ENCODE data around the gene PSMC5.
A peak's percentile ranks its signal among the peaks of the same experiment; 100 is the strongest.
"Not testable (repeated sequence)": the region's sequence is repeated elsewhere in the genome, so short reads cannot be mapped to it uniquely, and the experiment has no call there.

PSMC5 gene

GRCh38 chr17:63827002-63827800 lies at the start of gene PSMC5, which contains the start of gene FTSJ3:
Gene PSMC5 (plus strand): TSS chr17:63827431. CDS start chr17:63827491, 60 bp downstream.
Gene FTSJ3 (minus strand): TSS chr17:63827663. CDS start chr17:63826902, 761 bp downstream.
- DNase-seq (ENCODE audit: low spot score), result peak; percentile 95

GRCh38 chr17:63780507-63780906 lies 46.7 kb upstream of the PSMC5 start:
- peak; percentile 13 for DNase-seq (ENCODE audit: low spot score)

- DNase-seq (ENCODE audit: low spot score), result no peak
These were observed 46.3 kb upstream of the PSMC5 start for GRCh38 chr17:63780928-63781327.

GRCh38 chr17:63783522-63783921 lies 43.7 kb upstream of the PSMC5 start:
- no peak for DNase-seq (ENCODE audit: low spot score)

GRCh38 chr17:63785556-63785955 lies 41.7 kb upstream of the PSMC5 start:
- peak; percentile 58 for DNase-seq (ENCODE audit: low spot score)

- DNase-seq (ENCODE audit: low spot score), result no peak
These were observed 41.1 kb upstream of the PSMC5 start for GRCh38 chr17:63786117-63786516.

- DNase-seq (ENCODE audit: low spot score), result peak; percentile 44
These were observed 40.1 kb upstream of the PSMC5 start for GRCh38 chr17:63786971-63787711.

GRCh38 chr17:63790057-63790456 lies 37.2 kb upstream of the PSMC5 start:
- DNase-seq (ENCODE audit: low spot score), result no peak

- DNase-seq (ENCODE audit: low spot score), result no peak
These were observed 35.0 kb upstream of the PSMC5 start for GRCh38 chr17:63792055-63792729.

- DNase-seq (ENCODE audit: low spot score), result not testable (repeated sequence)
These were observed 30.9 kb upstream of the PSMC5 start for GRCh38 chr17:63796375-63796774.

- DNase-seq (ENCODE audit: low spot score), result no peak
These were observed 28.6 kb upstream of the PSMC5 start for GRCh38 chr17:63798572-63799106.

- DNase-seq (ENCODE audit: low spot score), result no peak
These were observed 26.4 kb upstream of the PSMC5 start for GRCh38 chr17:63800783-63801182.

- DNase-seq (ENCODE audit: low spot score), result no peak
These were observed 22.9 kb upstream of the PSMC5 start for GRCh38 chr17:63804328-63804727.

GRCh38 chr17:63805591-63805990 lies 21.6 kb upstream of the PSMC5 start:
- DNase-seq (ENCODE audit: low spot score), result no peak

GRCh38 chr17:63809970-63810369 lies 17.3 kb upstream of the PSMC5 start:
- DNase-seq (ENCODE audit: low spot score), result no peak

GRCh38 chr17:63816123-63816522 lies 11.1 kb upstream of the PSMC5 start:
- DNase-seq (ENCODE audit: low spot score), result no peak

- DNase-seq (ENCODE audit: low spot score), result no peak
These were observed 10.6 kb upstream of the PSMC5 start for GRCh38 chr17:63816669-63817068.

- DNase-seq (ENCODE audit: low spot score), result no peak
These were observed 9.4 kb upstream of the PSMC5 start for GRCh38 chr17:63817736-63818385.

- peak; percentile 75 for DNase-seq (ENCODE audit: low spot score)
These were observed 8.1 kb upstream of the PSMC5 start for GRCh38 chr17:63819131-63819530.

GRCh38 chr17:63819585-63820537 lies 7.4 kb upstream of the PSMC5 start:
- DNase-seq (ENCODE audit: low spot score), result peak; percentile 19
